Naive B cell (primary cell): ENCODE measurements around the gene NDUFA5. TPM values are rescaled to one million over a fixed set of nuclear protein-coding genes. Genes with fewer than 3 reads are reported as not detected.
"Not testable (repeated sequence)": the region's sequence is repeated elsewhere in the genome, so short reads cannot be mapped to it uniquely, and the experiment has no call there.

Source experiments
- ATAC-seq, 2 donors: fragments of 150-1000 bp; cut with Tn5 transposase; 2 replicates each; pipeline ENCODE4 v1.10.0; 2021; ENCODE audit warnings: low read depth in 2 of 2, mild to moderate bottlenecking in 2 of 2, moderate library complexity in 2 of 2
- DNase-seq: peaks from one replicate; pipeline ENCODE4 v3.0.0; 2022
- H3K27ac Mint-ChIP-seq, 6 donors: one replicate each; pipeline ENCODE4 v1.8.0; 2020 to 2022; ENCODE audit warnings: mild to moderate bottlenecking in 6 of 6, mixed read lengths in 6 of 6, moderate library complexity in 5 of 6, inconsistent platforms in 2 of 6
- H3K27me3 Mint-ChIP-seq, 3 donors: one replicate each; pipeline ENCODE4 v1.8.0; 2021 to 2022; ENCODE audit warnings: mixed read lengths in 3 of 3, mild to moderate bottlenecking in 1 of 3
- H3K36me3 Mint-ChIP-seq, 2 donors: one replicate each; pipeline ENCODE4 v1.8.0; 2020 to 2022; ENCODE audit warnings: mixed read lengths in 2 of 2, inconsistent platforms in 1 of 2, mild to moderate bottlenecking in 1 of 2
- H3K4me1 Mint-ChIP-seq, 3 donors: one replicate each; pipeline ENCODE4 v1.8.0; 2020 to 2022; ENCODE audit warnings: mixed read lengths in 3 of 3, inconsistent platforms in 1 of 3, mild to moderate bottlenecking in 1 of 3, moderate library complexity in 1 of 3
- H3K4me3 Mint-ChIP-seq, 8 donors: one replicate each; pipeline ENCODE4 v1.8.0; 2020 to 2022; ENCODE audit warnings: mild to moderate bottlenecking in 8 of 8, mixed read lengths in 8 of 8, moderate library complexity in 8 of 8, inconsistent platforms in 2 of 8
- H3K9me3 Mint-ChIP-seq, 7 donors: one replicate each; pipeline ENCODE4 v1.8.0; 2020 to 2022; ENCODE audit warnings: mixed read lengths in 7 of 7, mild to moderate bottlenecking in 5 of 7, inconsistent platforms in 2 of 7, moderate library complexity in 1 of 7
- polyA plus RNA-seq, 6 donors: library from polyadenylated mRNA; unstranded; fragments of 300-500 nt; fragmentation: Illumina TruSeq; gene quantifications; one replicate each; pipeline ENCODE4 v1.2.3, GENCODE V29; 2021; ENCODE audit warnings: low read depth in 6 of 6

The NDUFA5 gene
- polyA plus RNA-seq, 6 donors from 2014 or later, result 73.7 to 104 (median 84.3) TPM

DNA sequence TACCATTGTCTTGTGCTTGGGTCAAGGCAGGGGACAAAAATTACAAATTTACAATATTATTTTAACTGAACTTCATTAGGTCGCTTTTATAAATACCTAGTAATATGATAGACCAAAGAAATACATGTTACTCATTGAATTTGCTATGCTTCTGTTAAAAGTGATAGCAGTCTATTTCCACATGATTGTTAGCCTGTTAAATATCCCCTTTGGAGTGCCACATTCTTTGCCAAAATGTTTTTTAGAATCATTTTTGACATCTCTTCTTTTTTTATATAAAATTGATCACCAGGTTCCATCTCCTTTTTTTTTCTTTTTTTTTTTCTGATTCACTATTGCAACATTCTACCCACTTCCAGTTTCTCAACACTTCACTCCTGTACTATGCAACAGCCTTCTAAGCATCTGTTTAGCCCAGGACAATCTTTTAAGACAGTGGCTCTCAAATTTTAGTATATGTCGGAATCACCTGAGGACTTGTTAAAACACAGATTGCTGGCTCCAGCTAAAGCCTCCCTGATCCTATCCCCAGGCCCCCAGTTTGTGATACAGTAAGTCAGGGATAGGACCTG lies 16.4 kb upstream of the NDUFA5 start:
- ATAC-seq (no peak), DNase-seq (no peak)
- peaks cover 21 to 34% (median 24%) of the 10 kb centered on the region in 3 donors for H3K27me3 Mint-ChIP-seq
- H3K9me3 Mint-ChIP-seq, result no peaks in the 10 kb centered on the region
- no peak overlapping the region for H3K27ac Mint-ChIP-seq
- no peaks in the 10 kb centered on the region for H3K36me3 Mint-ChIP-seq
- H3K4me3 Mint-ChIP-seq, result no peak overlapping the region
- H3K4me1 Mint-ChIP-seq, result peaks cover 5 to 7% (median 7%) of the 10 kb centered on the region in 3 donors

DNA sequence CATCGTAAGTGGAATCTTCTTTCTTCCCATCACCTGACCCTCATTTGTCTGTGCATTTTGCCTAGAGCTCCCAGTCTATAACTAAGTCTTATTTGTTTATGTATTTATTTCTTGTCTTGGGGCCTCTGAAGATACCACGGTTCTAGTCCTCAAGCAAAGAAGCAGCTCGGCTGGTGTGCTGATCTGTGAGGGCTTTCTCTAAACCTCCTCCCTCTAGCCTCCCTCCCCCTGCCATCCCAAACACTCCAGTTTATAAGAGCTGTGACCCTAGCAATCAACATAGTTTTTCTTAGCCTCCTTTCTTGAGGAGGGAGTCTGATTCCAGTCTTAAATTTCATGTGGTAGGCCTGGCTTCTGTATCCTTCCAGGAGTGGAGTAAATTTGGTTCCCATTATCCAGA lies 15.7 kb upstream of the NDUFA5 start:
- peaks cover 17 to 27% (median 19%) of the 10 kb centered on the region in 3 donors for H3K27me3 Mint-ChIP-seq
- ATAC-seq (no peak), DNase-seq (no peak)
- H3K4me3 Mint-ChIP-seq, result no peak overlapping the region
- no peaks in the 10 kb centered on the region for H3K36me3 Mint-ChIP-seq
- no peaks in the 10 kb centered on the region for H3K9me3 Mint-ChIP-seq
- peaks cover 5 to 7% (median 7%) of the 10 kb centered on the region in 3 donors for H3K4me1 Mint-ChIP-seq
- peak overlapping the region in 1 of 6 donors; percentile 25 for H3K27ac Mint-ChIP-seq

DNA sequence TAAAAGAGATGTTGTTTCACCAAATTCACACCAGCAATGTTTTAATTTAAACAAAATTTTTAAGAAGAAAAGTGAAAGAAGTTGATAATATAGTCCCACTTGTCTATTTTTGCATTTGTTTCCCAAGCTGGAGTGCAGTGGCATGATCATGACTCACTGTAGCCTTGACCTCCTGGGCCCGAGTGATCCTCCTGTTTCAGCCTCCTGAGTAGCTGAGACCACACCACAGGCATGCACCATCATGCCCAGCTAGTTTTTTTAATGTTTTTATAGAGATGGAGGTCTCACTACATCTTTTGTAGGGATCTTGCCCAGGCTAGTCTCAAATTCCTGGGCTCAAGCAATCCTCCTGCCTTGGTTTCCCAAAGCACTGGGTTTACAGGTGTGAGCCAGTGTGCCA lies 14.1 kb upstream of the NDUFA5 start:
- Mint-ChIP-seq H3K27ac (no peak overlapping the region), H3K4me3 (no peak overlapping the region), H3K4me1 (peaks cover 5 to 7% (median 7%) of the 10 kb centered on the region in 3 donors), H3K9me3 (no peaks in the 10 kb centered on the region), H3K36me3 (no peaks in the 10 kb centered on the region), H3K27me3 (peaks cover 10 to 22% (median 19%) of the 10 kb centered on the region in 3 donors)
- ATAC-seq, result no peak
- DNase-seq, result no peak

DNA sequence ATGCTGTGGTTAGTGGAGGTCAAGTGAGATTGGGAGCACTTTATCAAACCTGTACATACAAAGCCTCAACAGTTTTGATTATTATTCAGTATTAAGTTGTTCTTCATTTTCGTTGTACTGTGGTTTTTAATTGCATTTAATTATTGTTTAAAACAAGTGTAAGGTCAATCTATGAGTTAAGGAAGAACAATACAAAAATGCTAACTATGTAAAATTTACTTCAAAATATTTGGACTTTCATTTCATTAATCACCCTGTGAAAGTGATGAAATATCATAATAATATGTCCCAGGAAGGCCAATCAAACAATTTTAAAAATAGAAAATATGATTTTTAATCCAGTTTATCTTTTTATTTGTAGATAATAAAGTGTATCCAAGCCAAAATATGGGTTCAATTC lies 13.6 kb upstream of the NDUFA5 start:
- peaks cover 5 to 7% (median 7%) of the 10 kb centered on the region in 3 donors for H3K4me1 Mint-ChIP-seq
- no peak for ATAC-seq
- DNase-seq, result no peak
- no peak overlapping the region for H3K4me3 Mint-ChIP-seq
- no peaks in the 10 kb centered on the region for H3K9me3 Mint-ChIP-seq
- H3K36me3 Mint-ChIP-seq, result no peaks in the 10 kb centered on the region
- H3K27me3 Mint-ChIP-seq, result peaks cover 10 to 19% (median 19%) of the 10 kb centered on the region in 3 donors
- H3K27ac Mint-ChIP-seq, result no peak overlapping the region

DNA sequence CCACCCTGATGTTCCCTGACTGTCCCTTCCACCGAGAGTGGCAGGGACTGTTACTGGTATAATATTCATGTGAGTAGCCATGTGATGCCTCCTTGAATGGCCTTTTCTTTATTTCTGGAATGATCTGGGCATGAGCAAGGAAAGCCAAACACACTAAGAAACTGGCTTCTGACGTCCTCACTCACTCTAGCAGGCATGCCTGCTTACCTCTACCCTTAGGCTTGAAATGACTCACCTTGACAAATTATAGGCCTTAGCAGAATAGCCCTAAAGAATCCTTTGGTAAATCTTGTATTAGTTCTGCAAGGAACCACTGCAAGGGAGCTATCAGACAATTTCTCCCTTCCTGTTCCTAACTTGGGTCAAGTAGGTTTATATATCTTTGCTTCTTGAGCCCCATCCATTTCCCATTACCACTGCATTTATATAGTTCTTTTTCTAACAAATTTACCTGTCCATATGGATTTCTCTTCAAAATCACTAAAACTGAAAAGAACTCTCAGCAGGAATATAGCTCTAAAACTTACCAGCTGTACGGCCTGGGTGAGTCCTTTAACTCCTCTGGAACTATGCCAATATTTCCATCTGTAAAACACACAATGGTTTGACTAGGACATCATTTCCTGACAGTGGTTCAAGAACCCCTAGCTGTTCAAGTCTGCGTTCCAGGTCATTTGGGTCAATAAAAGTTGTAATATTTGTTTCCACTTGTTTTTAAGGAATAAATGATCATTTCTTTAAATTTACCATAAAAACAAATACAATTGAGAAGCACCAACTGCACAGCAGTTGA lies 13.0 kb upstream of the NDUFA5 start:
- H3K27ac Mint-ChIP-seq, result no peak overlapping the region
- ATAC-seq (no peak), DNase-seq (no peak)
- no peaks in the 10 kb centered on the region for H3K9me3 Mint-ChIP-seq
- H3K4me3 Mint-ChIP-seq, result no peak overlapping the region
- H3K36me3 Mint-ChIP-seq, result no peaks in the 10 kb centered on the region
- peaks cover 5 to 7% (median 7%) of the 10 kb centered on the region in 3 donors for H3K4me1 Mint-ChIP-seq
- H3K27me3 Mint-ChIP-seq, result peaks cover 10 to 19% (median 16%) of the 10 kb centered on the region in 3 donors

DNA sequence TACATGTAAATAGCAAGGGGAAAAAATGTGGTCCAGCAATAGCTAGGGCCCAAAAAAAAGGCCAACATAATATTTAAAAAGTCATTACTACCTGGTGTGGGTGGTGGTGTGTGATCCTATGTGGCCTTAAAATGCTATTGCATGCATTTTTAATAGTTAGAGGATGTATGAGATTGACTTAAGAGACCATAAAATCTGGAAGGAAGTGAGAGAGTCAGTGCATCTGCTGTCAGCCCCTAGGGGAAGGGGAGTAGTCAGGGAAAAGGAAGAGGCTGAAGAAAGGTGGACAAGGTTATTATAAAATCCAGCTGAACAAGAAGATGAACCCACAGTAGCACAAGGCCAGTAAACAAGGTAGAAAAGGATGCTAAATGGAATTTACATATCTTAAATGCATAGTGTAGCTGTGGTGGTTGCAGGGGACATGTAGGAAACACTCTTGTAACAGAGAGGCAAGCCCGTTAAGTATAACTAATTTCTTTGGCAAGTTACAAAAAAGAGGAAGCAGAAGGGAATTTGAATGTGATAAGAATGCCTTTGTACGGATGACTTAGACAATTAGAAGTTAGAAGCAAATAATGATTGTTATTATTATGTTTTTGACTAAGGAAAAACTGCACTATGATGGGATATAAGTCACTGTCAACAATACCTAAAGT lies 11.9 kb upstream of the NDUFA5 start:
- Mint-ChIP-seq H3K9me3 (no peaks in the 10 kb centered on the region), H3K4me1 (peaks cover 5 to 7% (median 7%) of the 10 kb centered on the region in 3 donors), H3K36me3 (no peaks in the 10 kb centered on the region), H3K27ac (peak overlapping the region in 1 of 6 donors; percentile 7), H3K27me3 (peaks cover 8 to 25% (median 21%) of the 10 kb centered on the region in 3 donors), H3K4me3 (no peak overlapping the region)
- DNase-seq (no peak), ATAC-seq (peak; percentile 57 to 62)

DNA sequence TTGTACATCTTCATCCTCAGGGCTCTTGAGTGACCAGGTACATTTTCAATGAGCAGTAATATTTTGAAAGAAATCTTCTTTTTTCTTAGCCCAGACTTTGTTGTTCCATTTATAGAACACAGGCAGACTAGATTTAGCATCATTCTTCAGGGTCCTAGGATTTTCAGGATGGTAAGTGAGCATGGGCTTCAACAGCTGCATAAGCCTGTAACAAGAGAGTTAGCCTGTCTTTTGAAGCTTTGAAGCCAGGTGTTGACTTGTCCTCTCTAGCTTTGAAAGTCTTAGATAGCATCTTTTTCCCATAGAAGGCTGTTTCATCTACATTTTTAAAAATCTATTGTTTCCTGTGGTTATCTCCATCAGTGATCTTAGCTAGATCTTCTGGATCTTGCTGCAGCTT lies 4.5 kb upstream of the NDUFA5 start:
- Mint-ChIP-seq H3K36me3 (no peaks in the 10 kb centered on the region), H3K27ac (no peak overlapping the region), H3K27me3 (peaks cover 15 to 30% (median 25%) of the 10 kb centered on the region in 3 donors), H3K4me3 (no peak overlapping the region), H3K9me3 (peaks cover 0 to 4% (median 0%) of the 10 kb centered on the region in 7 donors), H3K4me1 (peaks cover 0 to 7% (median 0%) of the 10 kb centered on the region in 3 donors)
- ATAC-seq (no peak), DNase-seq (no peak)

DNA sequence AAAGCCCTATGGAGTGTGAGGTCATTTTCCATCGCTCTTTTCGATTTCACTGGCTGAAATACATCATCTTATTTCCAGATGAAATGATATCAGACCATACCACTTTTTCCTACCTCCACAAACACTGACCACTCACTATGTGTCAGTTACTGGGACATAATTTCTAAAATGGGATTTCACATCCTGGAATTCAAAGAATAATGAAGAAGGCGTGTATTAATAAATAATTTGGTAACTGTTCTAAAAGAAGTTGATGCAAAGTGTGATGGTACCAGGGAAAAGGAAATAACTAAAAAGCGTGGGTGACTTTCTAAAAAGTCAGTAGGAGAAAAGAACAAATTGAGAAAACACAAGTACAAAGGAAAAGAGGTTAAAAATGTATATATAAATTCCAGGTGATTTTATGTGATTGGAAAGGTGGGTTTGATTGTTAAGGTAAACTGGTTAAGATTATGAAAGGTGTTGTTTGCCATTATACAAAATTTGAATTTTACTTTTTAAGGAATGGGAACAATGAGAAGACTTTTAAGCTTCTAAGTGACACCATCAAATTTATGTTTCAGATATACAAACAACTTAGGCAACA lies 764 bp upstream of the NDUFA5 start:
- ATAC-seq (no peak), DNase-seq (no peak)
- Mint-ChIP-seq H3K9me3 (peaks cover 0 to 4% (median 0%) of the 10 kb centered on the region in 7 donors), H3K4me3 (no peak overlapping the region), H3K36me3 (no peaks in the 10 kb centered on the region), H3K27ac (no peak overlapping the region), H3K27me3 (peaks cover 7 to 14% (median 10%) of the 10 kb centered on the region in 3 donors), H3K4me1 (peaks cover under 1 to 8% (median 4%) of the 10 kb centered on the region in 3 donors)

DNA sequence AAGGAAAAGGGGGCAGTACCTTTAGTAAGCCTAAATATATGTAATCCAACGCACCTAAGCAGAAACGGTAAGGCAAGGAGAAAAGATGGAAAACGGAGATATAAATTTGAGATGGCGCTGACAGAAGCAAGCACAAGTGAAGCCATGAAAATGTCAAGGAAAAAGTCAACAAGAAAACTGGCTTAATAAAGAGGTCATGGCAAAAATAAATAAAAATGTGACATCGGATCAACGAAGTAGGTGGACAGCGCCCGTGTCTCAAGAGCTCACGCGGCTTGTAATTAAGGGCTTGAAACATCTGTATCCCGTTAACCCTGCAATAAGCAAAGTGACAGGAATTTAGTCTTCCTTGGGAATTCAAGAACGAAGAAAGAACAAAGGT lies 611 bp downstream of the NDUFA5 start:
- no peak overlapping the region for H3K4me3 Mint-ChIP-seq
- ATAC-seq (no peak), DNase-seq (no peak)
- peaks cover 0 to 8% of the 10 kb centered on the region in 2 donors for H3K36me3 Mint-ChIP-seq
- peaks cover 9 to 12% (median 11%) of the 10 kb centered on the region in 3 donors for H3K4me1 Mint-ChIP-seq
- H3K27me3 Mint-ChIP-seq, result peaks cover 5 to 9% (median 7%) of the 10 kb centered on the region in 3 donors
- no peak overlapping the region for H3K27ac Mint-ChIP-seq
- peaks cover 0 to 4% (median 0%) of the 10 kb centered on the region in 7 donors for H3K9me3 Mint-ChIP-seq

DNA sequence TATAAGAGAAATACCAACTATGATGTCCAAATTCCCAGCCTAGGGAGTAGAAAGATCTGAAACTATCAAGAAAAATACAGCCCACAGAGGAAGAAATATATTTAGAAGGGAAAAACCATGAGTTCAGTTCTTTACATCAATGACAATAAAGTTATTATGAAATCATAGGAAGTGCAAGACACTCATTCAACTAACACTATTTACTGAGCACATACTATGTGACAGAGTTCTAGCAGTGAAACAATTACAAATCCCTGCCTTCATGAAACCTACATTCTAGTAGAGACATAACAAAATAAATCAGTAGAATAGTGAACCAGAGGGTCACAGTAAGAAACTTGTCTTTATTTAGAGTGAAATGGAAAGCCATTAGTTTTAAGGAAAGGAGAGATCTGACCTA lies 2.1 kb downstream of the NDUFA5 start:
- Mint-ChIP-seq H3K36me3 (peaks cover 0 to 8% of the 10 kb centered on the region in 2 donors), H3K27ac (no peak overlapping the region), H3K4me3 (no peak overlapping the region), H3K9me3 (peaks cover 0 to 4% (median 0%) of the 10 kb centered on the region in 7 donors), H3K27me3 (no peaks in the 10 kb centered on the region), H3K4me1 (peaks cover 9 to 16% (median 11%) of the 10 kb centered on the region in 3 donors)
- ATAC-seq, result no peak
- no peak for DNase-seq

DNA sequence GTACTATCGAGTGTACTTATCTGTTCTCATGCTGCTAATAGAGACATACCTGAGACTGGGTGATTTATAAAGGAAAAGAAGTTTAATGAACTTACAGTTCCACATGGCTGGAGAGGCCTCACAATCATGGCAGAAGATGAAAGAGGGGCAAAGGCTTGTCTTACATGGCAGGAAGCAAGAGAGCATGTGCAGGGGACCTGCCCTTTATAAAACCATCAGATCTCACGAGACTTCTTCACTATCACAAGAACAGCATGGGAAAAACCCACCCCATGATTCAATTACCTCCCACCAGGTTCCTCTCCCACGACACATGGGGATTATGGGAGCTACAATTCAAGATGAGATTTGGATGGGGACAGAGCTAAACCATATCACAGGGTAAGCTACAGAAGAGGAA lies 4.5 kb downstream of the NDUFA5 start:
- peaks cover 12 to 13% of the 10 kb centered on the region in 2 donors for H3K36me3 Mint-ChIP-seq
- no peaks in the 10 kb centered on the region for H3K27me3 Mint-ChIP-seq
- DNase-seq, result no peak
- peaks cover 0 to 4% (median 0%) of the 10 kb centered on the region in 7 donors for H3K9me3 Mint-ChIP-seq
- peak overlapping the region in 1 of 8 donors; percentile 37 for H3K4me3 Mint-ChIP-seq
- no peak overlapping the region for H3K27ac Mint-ChIP-seq
- no peak for ATAC-seq
- H3K4me1 Mint-ChIP-seq, result peaks cover 15 to 31% (median 24%) of the 10 kb centered on the region in 3 donors

DNA sequence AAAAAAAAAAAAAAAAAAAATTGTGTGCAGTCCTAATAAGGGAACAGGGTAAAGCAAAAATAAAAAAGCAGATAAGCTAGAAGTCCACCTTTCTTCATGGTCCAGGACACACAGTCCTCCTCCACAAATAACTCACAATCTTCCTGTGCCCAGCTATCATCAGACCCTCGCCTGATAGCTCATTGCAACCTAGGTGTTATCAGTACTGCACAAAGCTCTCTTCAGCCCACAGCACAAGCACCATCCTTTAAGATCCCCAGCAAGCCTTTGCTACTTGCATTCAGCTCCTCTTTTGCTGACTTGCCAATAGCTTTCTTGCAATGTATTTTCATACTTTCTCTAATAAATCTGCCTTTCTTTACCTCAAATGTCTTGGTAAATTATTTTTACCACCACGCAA lies 5.0 kb downstream of the NDUFA5 start:
- H3K27ac Mint-ChIP-seq, result no peak overlapping the region
- peaks cover 12 to 15% of the 10 kb centered on the region in 2 donors for H3K36me3 Mint-ChIP-seq
- DNase-seq, result no peak
- peaks cover 0 to 4% (median 0%) of the 10 kb centered on the region in 7 donors for H3K9me3 Mint-ChIP-seq
- H3K4me3 Mint-ChIP-seq, result no peak overlapping the region
- no peaks in the 10 kb centered on the region for H3K27me3 Mint-ChIP-seq
- peaks cover 15 to 32% (median 24%) of the 10 kb centered on the region in 3 donors for H3K4me1 Mint-ChIP-seq
- ATAC-seq, result no peak

DNA sequence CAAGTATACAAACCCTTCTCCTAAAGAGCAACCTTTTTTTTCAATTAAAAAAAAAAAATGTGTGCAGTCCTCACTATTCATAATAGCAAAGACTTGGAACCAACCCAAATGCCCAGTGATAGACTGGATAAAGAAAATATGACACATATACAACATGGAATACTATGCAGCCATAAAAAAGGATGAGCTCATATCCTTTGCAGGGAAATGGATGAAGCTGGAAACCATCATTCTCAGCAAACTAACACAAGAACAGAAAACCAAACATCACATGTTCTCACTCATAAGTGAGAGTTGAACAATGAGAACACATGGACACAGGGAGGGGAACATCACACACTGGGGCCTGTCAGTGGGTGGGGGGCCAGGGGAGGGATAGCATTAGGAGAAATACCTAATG lies 5.5 kb downstream of the NDUFA5 start:
- not testable (repeated sequence) for DNase-seq, H3K27ac Mint-ChIP-seq, ATAC-seq

More for the DNA sequence above, 5.5 kb downstream of the NDUFA5 start:
- Mint-ChIP-seq H3K36me3 (peaks cover 12 to 15% of the 10 kb centered on the region in 2 donors), H3K4me1 (peaks cover 15 to 32% (median 24%) of the 10 kb centered on the region in 3 donors)
- H3K9me3 Mint-ChIP-seq, H3K4me3 Mint-ChIP-seq, H3K27me3 Mint-ChIP-seq: not testable (repeated sequence)
